Cortex of kidney (tissue), 1 donor: Measurements from ENCODE around the gene VILL.
"Not testable (repeated sequence)": the region's sequence is repeated elsewhere in the genome, so short reads cannot be mapped to it uniquely, and the experiment has no call there.

ENCODE experiments used
- DNase-seq: peaks from one replicate; lab custom pipeline; 2025; lab: John Stamatoyannopoulos, UW

Gene VILL

GRCh38 chr3:38036286-38036685, 45.7 kb downstream of the VILL start:
- DNase-seq: no peak

DNA sequence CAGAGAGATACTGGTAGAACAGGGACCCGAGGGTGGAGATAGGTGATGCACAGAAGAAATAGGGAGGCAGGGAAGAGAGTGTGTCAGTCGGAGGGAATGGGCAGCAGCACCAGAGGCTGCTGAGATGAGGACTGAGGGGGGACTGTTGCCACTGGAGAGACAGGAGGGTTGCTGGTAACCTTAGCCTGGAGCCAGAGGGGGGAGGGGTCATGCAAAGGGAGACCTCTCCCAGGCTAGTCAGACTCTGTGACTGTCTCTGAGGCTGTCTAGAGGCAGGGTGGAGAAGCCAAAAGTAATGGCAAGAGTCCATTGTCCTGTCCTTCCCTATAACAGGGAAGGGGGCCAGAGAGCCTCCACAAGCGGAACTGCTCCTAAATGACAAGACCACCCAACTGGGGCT, 46.3 kb downstream of the VILL start:
- DNase-seq: no peak

- no peak for DNase-seq
Measured at GRCh38 chr3:38038447-38038911, 47.9 kb downstream of the VILL start.

GRCh38 chr3:38039101-38039898, 48.7 kb downstream of the VILL start, which contains the start of gene DLEC1:
Gene DLEC1, plus strand, starts transcription at chr3:38039208. Its CDS starts 18 bp downstream, at chr3:38039226.
- DNase-seq: no peak

DNA sequence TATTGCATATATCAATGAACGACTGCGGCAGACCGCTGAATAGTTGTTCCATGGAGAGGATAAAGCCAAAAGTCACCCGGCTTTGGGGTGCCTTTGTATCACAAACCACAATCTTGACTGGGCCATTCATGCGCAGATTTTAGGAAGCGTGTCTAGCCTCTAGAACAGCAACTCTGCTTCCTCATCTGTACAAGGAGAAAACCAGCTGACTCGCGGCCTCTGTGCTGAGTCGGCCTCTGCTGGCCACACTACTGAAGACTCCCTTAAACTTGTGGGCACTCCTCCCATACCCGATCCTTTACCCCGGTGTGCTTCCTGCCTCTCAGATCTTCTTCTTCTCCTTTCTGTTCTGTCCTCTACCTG, 49.3 kb downstream of the VILL start:
- DNase-seq: no peak

GRCh38 chr3:38040401-38040800, 49.8 kb downstream of the VILL start:
- no peak for DNase-seq

GRCh38 chr3:38043486-38043885, 52.9 kb downstream of the VILL start:
- DNase-seq: no peak

GRCh38 chr3:38046027-38046426, 55.4 kb downstream of the VILL start:
- DNase-seq: no peak

- no peak for DNase-seq
Measured at GRCh38 chr3:38046821-38047220, 56.2 kb downstream of the VILL start.

GRCh38 chr3:38047896-38048295, 57.3 kb downstream of the VILL start:
- DNase-seq: no peak

DNA sequence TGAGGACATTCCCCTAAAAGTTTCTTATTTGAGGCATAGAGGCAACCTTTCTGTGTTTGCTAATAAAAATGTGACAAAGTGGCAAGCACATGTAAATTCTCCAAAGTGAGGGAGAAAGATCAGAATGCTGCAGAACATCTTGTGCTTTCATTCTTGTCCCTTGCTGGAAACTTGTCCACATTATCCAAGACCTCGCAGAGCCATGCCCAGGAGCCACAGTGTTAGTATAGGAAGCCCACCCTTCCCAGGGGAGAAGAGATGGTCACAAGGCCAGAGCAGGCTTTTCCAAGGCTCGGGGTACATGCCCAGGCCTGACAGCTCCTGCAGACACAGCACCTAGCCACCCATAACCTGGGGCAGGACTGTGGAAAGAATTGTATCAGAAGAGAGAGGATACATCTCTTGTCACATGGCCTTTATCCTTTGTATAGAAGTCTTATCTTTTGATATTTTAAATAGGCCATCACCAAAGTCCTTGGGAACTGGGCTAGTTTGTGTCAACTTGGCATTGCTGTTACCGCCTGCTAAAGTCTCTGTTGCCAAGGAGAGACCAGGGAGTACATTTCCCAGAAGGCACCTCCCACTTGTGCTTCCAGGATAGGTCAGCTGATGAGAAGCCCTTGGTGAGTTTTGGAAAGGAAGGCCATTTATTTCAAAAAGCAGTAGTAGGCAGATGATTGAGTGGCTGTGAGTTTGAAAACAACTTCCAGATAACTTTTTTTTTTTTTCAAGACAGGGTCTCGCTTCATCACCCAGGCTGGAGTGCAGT, 59.0 kb downstream of the VILL start:
- no peak for DNase-seq

- no peak for DNase-seq
Measured at GRCh38 chr3:38051131-38051530, 60.5 kb downstream of the VILL start.

GRCh38 chr3:38053286-38053685, 62.7 kb downstream of the VILL start:
- not testable (repeated sequence) for DNase-seq

DNA sequence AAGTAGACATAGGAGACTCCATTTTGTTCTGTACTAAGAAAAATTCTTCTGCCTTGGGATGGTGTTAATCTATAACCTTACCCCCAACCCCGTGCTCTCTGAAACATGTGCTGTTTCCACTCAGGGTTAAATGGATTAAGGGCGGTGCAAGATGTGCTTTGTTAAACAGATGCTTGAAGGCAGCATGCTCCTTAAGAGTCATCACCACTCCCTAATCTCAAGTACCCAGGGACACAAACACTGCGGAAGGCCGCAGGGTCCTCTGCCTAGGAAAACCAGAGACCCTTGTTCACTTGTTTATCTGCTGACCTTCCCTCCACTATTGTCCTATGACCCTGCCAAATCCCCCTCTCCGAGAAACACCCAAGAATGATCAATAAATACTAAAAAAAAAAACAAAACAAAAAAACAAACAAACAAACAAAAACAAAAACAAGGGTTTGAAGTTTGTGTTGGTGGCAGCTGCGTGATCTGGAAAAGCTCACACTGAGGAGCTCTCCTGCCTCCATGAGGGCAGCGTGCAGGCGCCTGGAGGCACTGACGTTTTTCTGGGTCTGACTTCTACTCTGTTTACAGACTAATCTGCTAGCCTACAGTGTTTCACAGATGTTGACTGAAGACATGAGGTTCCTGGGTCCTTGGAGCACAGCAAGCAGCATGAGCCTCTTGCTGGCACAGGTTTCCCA, 63.4 kb downstream of the VILL start:
- not testable (repeated sequence) for DNase-seq

- no peak for DNase-seq
Measured at GRCh38 chr3:38054499-38055001, 64.0 kb downstream of the VILL start.
